B cell (primary cell): ENCODE measurements around the gene NKD2. TPM values are rescaled to one million over a fixed set of nuclear protein-coding genes. Genes with fewer than 3 reads are reported as not detected.

Source experiments
- ATAC-seq: fragments of 200-7000 bp; cut with Tn5 transposase; one replicate; pipeline ENCODE4 v1.10.0; 2021; ENCODE audit warnings: low read depth, mild to moderate bottlenecking, moderate number of reproducible peaks, moderate library complexity
- CTCF ChIA-PET: fragments of 350-600 bp; sonication (Branson Sonifier 250); formaldehyde crosslinking; loops from one replicate; lab custom pipeline; 2021; ENCODE audit warnings: antibody characterized with exemption, inconsistent platforms; lab: Charles Lee
- POLR2A ChIA-PET: fragments of 350-600 bp; sonication (Branson Sonifier 250); formaldehyde crosslinking; loops from one replicate; lab custom pipeline; 2021; ENCODE audit warnings: antibody characterized with exemption; lab: Charles Lee
- DNase-seq: peaks from one replicate; pipeline ENCODE4 v3.0.0; 2013
- H2AFZ ChIP-seq: 2 replicates; pipeline ENCODE4 v1.6.1; 2012; ENCODE audit warnings: mild to moderate bottlenecking, low read depth, low read length; ENCODE audit not compliant: insufficient read depth, poor library complexity, severe bottlenecking
- H3K27ac ChIP-seq, 2 donors: 1 replicate in 1 of 2; 2 replicates in 1 of 2; pipeline ENCODE4 v1.5.1; 2012 to 2013; ENCODE audit warnings: low read length in 2 of 2, mild to moderate bottlenecking in 2 of 2, moderate library complexity in 1 of 2
- H3K27me3 ChIP-seq, 4 experiments: fragments of 200-600 bp in 1 of 4; sonication (generic) in 1 of 4; replicated peaks in 1 of 4; 1 replicate in 2 of 4; 2 replicates in 2 of 4; pipeline versions ENCODE4 v1.6.1 to v1.7.0; 2013 to 2016; ENCODE audit warnings: low read length in 3 of 4, mild to moderate bottlenecking in 2 of 4, mixed read lengths in 1 of 4, moderate library complexity in 1 of 4; ENCODE audit not compliant: insufficient read depth in 4 of 4, control insufficient read depth in 3 of 4; ENCODE audit errors: control extremely low read depth in 1 of 4
- H3K36me3 ChIP-seq, 2 experiments: replicated peaks in 1 of 2; 1 replicate in 1 of 2; 2 replicates in 1 of 2; pipeline versions ENCODE4 v1.6.1 to v1.7.1; 2013; ENCODE audit warnings: low read length in 1 of 2; ENCODE audit not compliant: insufficient read depth in 2 of 2, control insufficient read depth in 1 of 2; ENCODE audit errors: control extremely low read depth in 1 of 2, extremely low read depth in 1 of 2
- H3K4me1 ChIP-seq, 2 donors: fragments of 200-600 bp in 1 of 2; sonication (generic) in 1 of 2; 1 replicate in 1 of 2; 2 replicates in 1 of 2; pipeline versions ENCODE4 v1.5.1 to v1.6.1; 2013 to 2017; ENCODE audit warnings: low read length in 2 of 2; ENCODE audit not compliant: control insufficient read depth in 2 of 2, insufficient read depth in 2 of 2
- H3K4me2 ChIP-seq: replicated peaks from 2 replicates; pipeline ENCODE3; 2012; ENCODE audit warnings: mild to moderate bottlenecking, low read depth, low read length; ENCODE audit not compliant: poor library complexity, severe bottlenecking
- H3K4me3 ChIP-seq, 5 experiments: fragments of 200-600 bp in 1 of 5; sonication (generic) in 1 of 5; 1 replicate in 3 of 5; 2 replicates in 2 of 5; pipeline versions ENCODE4 v1.5.1 to v1.7.0; 2011 to 2016; ENCODE audit warnings: low read length in 4 of 5, mild to moderate bottlenecking in 4 of 5, low read depth in 2 of 5, control low read depth in 1 of 5, moderate library complexity in 1 of 5; ENCODE audit not compliant: insufficient read depth in 1 of 5; ENCODE audit errors: control extremely low read depth in 1 of 5, extremely low read depth in 1 of 5
- H3K79me2 ChIP-seq: fragments of 200-600 bp; sonication (generic); one replicate; pipeline ENCODE4 v1.6.0; 2016; ENCODE audit warnings: low read length; ENCODE audit not compliant: control insufficient read depth, insufficient read depth
- H3K9ac ChIP-seq: fragments of 200-600 bp; sonication (generic); 2 replicates; pipeline ENCODE4 v1.6.1; 2017; ENCODE audit warnings: mild to moderate bottlenecking, low read length, moderate library complexity
- H3K9me3 ChIP-seq, 3 donors: one replicate each; pipeline versions ENCODE4 v1.6.1 to v1.7.1; 2013; ENCODE audit warnings: low read length in 2 of 3; ENCODE audit not compliant: control insufficient read depth in 2 of 3, insufficient read depth in 1 of 3; ENCODE audit errors: control extremely low read depth in 1 of 3
- H4K20me1 ChIP-seq: 2 replicates; pipeline ENCODE4 v1.6.0; 2012; ENCODE audit warnings: mild to moderate bottlenecking, low read length; ENCODE audit not compliant: insufficient read depth, control insufficient read depth, poor library complexity, severe bottlenecking
- H3K27ac Mint-ChIP-seq: one replicate; pipeline ENCODE4 v1.8.0; 2021; ENCODE audit warnings: mixed read lengths
- H3K27me3 Mint-ChIP-seq: one replicate; pipeline ENCODE4 v1.8.0; 2021; ENCODE audit warnings: mixed read lengths
- H3K4me1 Mint-ChIP-seq: one replicate; pipeline ENCODE4 v1.8.0; 2021; ENCODE audit warnings: mixed read lengths
- H3K4me3 Mint-ChIP-seq: one replicate; pipeline ENCODE4 v1.8.0; 2021; ENCODE audit warnings: mixed read lengths
- H3K9me3 Mint-ChIP-seq: one replicate; pipeline ENCODE4 v1.8.0; 2022; ENCODE audit warnings: mixed read lengths; ENCODE audit not compliant: insufficient read depth
- CTCF ChIP-seq: fragments of 200-600 bp; IDR thresholded peaks from one replicate; pipeline ENCODE4 v1.8.0; 2022; ENCODE audit warnings: antibody characterized with exemption, mild to moderate bottlenecking
- EZH2 ChIP-seq: IDR thresholded peaks from 2 replicates; pipeline ENCODE4 v1.6.1; 2012; ENCODE audit warnings: borderline replicate concordance, low read depth, mild to moderate bottlenecking, moderate library complexity, low read length; ENCODE audit not compliant: insufficient read depth, poor library complexity, severe bottlenecking
- WGBS: methylation state at CpG from one replicate; pipeline ENCODE4 v1.1.5; 2013; ENCODE audit warnings: missing lambda C conversion rate; ENCODE audit not compliant: insufficient coverage; 5-methylcytosine and 5-hydroxymethylcytosine counted together
- intact Hi-C: fragments of 100-400 bp; cut with micrococcal nuclease; formaldehyde crosslinking; loops from one replicate; pipeline ENCODE4 v1.10.0; 2022
- polyA plus RNA-seq: library from polyadenylated mRNA; depleted of rRNA; stranded (reverse); fragments of >200 nt; gene quantifications from 2 replicates; pipeline ENCODE4 v1.2.3, GENCODE V29; 2012
- total RNA-seq, 2 donors: library from RNA; stranded (reverse); fragments of 120-200 nt in 1 of 2; gene quantifications; 1 replicate in 1 of 2; 2 replicates in 1 of 2; pipeline versions ENCODE4 v1.2.3 to v1.2.4, GENCODE V29; 2013 to 2022

NKD2 gene
- total and polyA plus RNA-seq, 2 donors (not counting 1 experiment from before 2014, with no cell fraction given) = 0.12 to 0.34 TPM

- intact Hi-C loops = no loop called here
- H3K4me1 Mint-ChIP-seq = no peaks in the 10 kb centered on the region
Observed at GRCh38 chr5:1077491-1078020, 69.0 kb downstream of the NKD2 start.

GRCh38 chr5:1078206-1078605 lies 69.6 kb downstream of the NKD2 start:
- ATAC-seq = no peak
- Histone ChIP-seq H3K4me3 (no peak overlapping the region), H3K79me2 (no peaks in the 10 kb centered on the region), H3K36me3 (peaks cover 0 to 3% of the 10 kb centered on the region in 2 experiments), H3K4me2 (no peak overlapping the region), H2AFZ (no peak overlapping the region), H4K20me1 (no peaks in the 10 kb centered on the region), H3K9me3 (peaks cover 0 to under 1% (median 0%) of the 10 kb centered on the region in 3 donors), H3K4me1 (no peaks in the 10 kb centered on the region), H3K27ac (no peak overlapping the region), H3K27me3 (no peaks in the 10 kb centered on the region), H3K9ac (no peak overlapping the region)
- H3K9me3 Mint-ChIP-seq = no peaks in the 10 kb centered on the region
- H3K27me3 Mint-ChIP-seq = no peaks in the 10 kb centered on the region
- no peak for TF ChIP-seq CTCF
- TF ChIP-seq EZH2 = no peak
- H3K4me3 Mint-ChIP-seq = no peak overlapping the region
- no peak for DNase-seq
- intact Hi-C loops = no loop called here
- POLR2A ChIA-PET = no interaction called here
- H3K4me1 Mint-ChIP-seq = no peaks in the 10 kb centered on the region
- CTCF ChIA-PET = no interaction called here
- WGBS = 96% methylated on average over 13 of the region's 13 CpGs
- H3K27ac Mint-ChIP-seq = no peak overlapping the region

More at GRCh38 chr5:1077491-1078020, 69.0 kb downstream of the NKD2 start:
- no peak overlapping the region for H3K27ac Mint-ChIP-seq
- no peaks in the 10 kb centered on the region for H3K27me3 ChIP-seq
- H3K9me3 Mint-ChIP-seq = no peaks in the 10 kb centered on the region
- H3K4me3 ChIP-seq = no peak overlapping the region
- H3K4me1 ChIP-seq = no peaks in the 10 kb centered on the region
- H4K20me1 ChIP-seq = no peaks in the 10 kb centered on the region
- no peaks in the 10 kb centered on the region for H3K27me3 Mint-ChIP-seq
- H3K4me3 Mint-ChIP-seq = no peak overlapping the region
- TF ChIP-seq CTCF (no peak), EZH2 (no peak)
- ATAC-seq (no peak), DNase-seq (no peak)
- H3K4me2 ChIP-seq = no peak overlapping the region
- H3K79me2 ChIP-seq = no peaks in the 10 kb centered on the region
- H3K9ac ChIP-seq = no peak overlapping the region
- H3K9me3 ChIP-seq = no peaks in the 10 kb centered on the region
- ChIA-PET CTCF (no interaction called here), POLR2A (no interaction called here)
- WGBS = 96% methylated on average over 27 of the region's 27 CpGs
- no peak overlapping the region for H3K27ac ChIP-seq
- H2AFZ ChIP-seq = no peak overlapping the region
- H3K36me3 ChIP-seq = peaks cover 0 to 3% of the 10 kb centered on the region in 2 experiments
